Calu3 (cell line): ENCODE results near the gene ADAM11. TPM values are rescaled to one million over a fixed set of nuclear protein-coding genes. Genes with fewer than 3 reads are reported as not detected.
A peak's percentile ranks its signal among the peaks of the same experiment; 100 is the strongest.

ENCODE experiments used
- BruUV-seq: library from RNA; stranded (reverse); fragments of 400-500 nt; replicated peaks from 2 replicates; lab custom pipeline; 2021; lab: Mats Ljungman, UMichigan
- CTCF ChIA-PET: fragments of 300-600 bp; sonication (Branson Sonifier 250); formaldehyde crosslinking; loops from one replicate; lab custom pipeline; 2022; ENCODE audit warnings: antibody characterized with exemption; lab: Charles Lee
- DNase-seq: peaks from one replicate; pipeline ENCODE4 v3.0.0; 2022
- H3K27ac Mint-ChIP-seq: one replicate; pipeline ENCODE4 v1.8.0; 2022; ENCODE audit warnings: mixed read lengths; ENCODE audit not compliant: unreplicated experiment
- H3K27me3 Mint-ChIP-seq: one replicate; pipeline ENCODE4 v1.8.0; 2022; ENCODE audit warnings: mixed read lengths; ENCODE audit not compliant: unreplicated experiment
- H3K36me3 Mint-ChIP-seq: one replicate; pipeline ENCODE4 v1.8.0; 2022; ENCODE audit warnings: mild to moderate bottlenecking, moderate library complexity, mixed read lengths; ENCODE audit not compliant: insufficient read depth, unreplicated experiment
- H3K4me1 Mint-ChIP-seq: one replicate; pipeline ENCODE4 v1.8.0; 2022; ENCODE audit warnings: mild to moderate bottlenecking, low read depth, mixed read lengths; ENCODE audit not compliant: unreplicated experiment
- H3K4me3 Mint-ChIP-seq: one replicate; pipeline ENCODE4 v1.8.0; 2022; ENCODE audit warnings: mild to moderate bottlenecking, low read depth, moderate library complexity, mixed read lengths; ENCODE audit not compliant: unreplicated experiment
- H3K9me3 Mint-ChIP-seq: one replicate; pipeline ENCODE4 v1.8.0; 2022; ENCODE audit warnings: low read depth, mixed read lengths; ENCODE audit not compliant: unreplicated experiment
- intact Hi-C: fragments of 100-400 bp; cut with micrococcal nuclease; formaldehyde crosslinking; loops from one replicate; pipeline ENCODE4 v1.10.0; 2022; ENCODE audit not compliant: unreplicated experiment
- total RNA-seq: library from RNA; stranded (reverse); gene quantifications from 2 replicates; pipeline ENCODE4 v1.2.3, GENCODE V29; 2022
- TF ChIP-seq, protein P1 (sequence below): fragments of 200-600 bp; IDR thresholded peaks from one replicate; pipeline ENCODE4 v1.8.0; 2022; ENCODE audit warnings: antibody characterized with exemption; ENCODE audit not compliant: unreplicated experiment

Gene ADAM11
- total RNA-seq, 1 experiment from 2014 or later: 0.57 TPM

GRCh38 chr17:44733753-44734152 lies 25.0 kb upstream of the ADAM11 start:
- peaks cover 13% of the 10 kb centered on the region for H3K36me3 Mint-ChIP-seq
- TF ChIP-seq, protein P1, sequence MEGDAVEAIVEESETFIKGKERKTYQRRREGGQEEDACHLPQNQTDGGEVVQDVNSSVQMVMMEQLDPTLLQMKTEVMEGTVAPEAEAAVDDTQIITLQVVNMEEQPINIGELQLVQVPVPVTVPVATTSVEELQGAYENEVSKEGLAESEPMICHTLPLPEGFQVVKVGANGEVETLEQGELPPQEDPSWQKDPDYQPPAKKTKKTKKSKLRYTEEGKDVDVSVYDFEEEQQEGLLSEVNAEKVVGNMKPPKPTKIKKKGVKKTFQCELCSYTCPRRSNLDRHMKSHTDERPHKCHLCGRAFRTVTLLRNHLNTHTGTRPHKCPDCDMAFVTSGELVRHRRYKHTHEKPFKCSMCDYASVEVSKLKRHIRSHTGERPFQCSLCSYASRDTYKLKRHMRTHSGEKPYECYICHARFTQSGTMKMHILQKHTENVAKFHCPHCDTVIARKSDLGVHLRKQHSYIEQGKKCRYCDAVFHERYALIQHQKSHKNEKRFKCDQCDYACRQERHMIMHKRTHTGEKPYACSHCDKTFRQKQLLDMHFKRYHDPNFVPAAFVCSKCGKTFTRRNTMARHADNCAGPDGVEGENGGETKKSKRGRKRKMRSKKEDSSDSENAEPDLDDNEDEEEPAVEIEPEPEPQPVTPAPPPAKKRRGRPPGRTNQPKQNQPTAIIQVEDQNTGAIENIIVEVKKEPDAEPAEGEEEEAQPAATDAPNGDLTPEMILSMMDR: no peak
- H3K27ac Mint-ChIP-seq: no peak overlapping the region
- no TSS peak for BruUV-seq
- no peaks in the 10 kb centered on the region for H3K9me3 Mint-ChIP-seq
- H3K27me3 Mint-ChIP-seq: no peaks in the 10 kb centered on the region
- peak; percentile 45 for DNase-seq
- no peaks in the 10 kb centered on the region for H3K4me1 Mint-ChIP-seq
- no peak overlapping the region for H3K4me3 Mint-ChIP-seq
- intact Hi-C loops: no loop called here
- CTCF ChIA-PET: no interaction called here

DNA sequence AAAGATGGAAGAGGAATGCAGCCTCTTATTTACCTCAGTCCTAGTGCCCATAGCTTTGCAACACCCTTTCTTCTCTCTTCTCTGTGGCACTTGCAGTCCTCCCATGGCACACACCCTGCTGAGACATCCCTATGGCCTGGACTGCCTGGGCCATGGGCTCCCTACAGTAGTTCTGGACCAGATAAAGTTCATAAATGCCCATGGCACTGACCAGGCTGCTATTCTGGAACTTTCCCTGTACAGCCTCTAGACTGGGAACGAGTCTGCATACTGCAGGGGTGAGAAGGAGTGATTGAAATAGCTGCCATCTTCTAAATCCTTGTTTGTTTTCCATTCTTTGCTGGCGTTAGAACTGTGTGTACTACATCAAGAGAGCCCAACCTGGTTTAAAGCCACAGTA lies 24.5 kb upstream of the ADAM11 start:
- H3K9me3 Mint-ChIP-seq: no peaks in the 10 kb centered on the region
- no peak overlapping the region for H3K27ac Mint-ChIP-seq
- no peak for DNase-seq
- H3K27me3 Mint-ChIP-seq: no peaks in the 10 kb centered on the region
- peaks cover 13% of the 10 kb centered on the region for H3K36me3 Mint-ChIP-seq
- H3K4me1 Mint-ChIP-seq: no peaks in the 10 kb centered on the region
- no peak overlapping the region for H3K4me3 Mint-ChIP-seq
- TF ChIP-seq, protein P1: no peak
- CTCF ChIA-PET: interaction anchor here (0.6 kb wide), 1 partner anchor 315 kb away, joined by 5 read pairs; no protein-coding TSS in a partner anchor
- BruUV-seq: no TSS peak
- intact Hi-C loops: no loop called here

GRCh38 chr17:44736551-44737240 lies 22.1 kb upstream of the ADAM11 start:
- Mint-ChIP-seq H3K4me3 (no peak overlapping the region), H3K27ac (no peak overlapping the region), H3K27me3 (no peaks in the 10 kb centered on the region), H3K9me3 (no peaks in the 10 kb centered on the region), H3K4me1 (no peaks in the 10 kb centered on the region), H3K36me3 (peaks cover 20% of the 10 kb centered on the region)
- CTCF ChIA-PET: interaction anchor here (0.6 to 1.2 kb wide), 3 partner anchors 16 to 306 kb away, joined by 3 to 4 read pairs (median 4); no protein-coding TSS in a partner anchor
- no TSS peak for BruUV-seq
- TF ChIP-seq, protein P1: no peak
- no peak for DNase-seq
- intact Hi-C loops: no loop called here

DNA sequence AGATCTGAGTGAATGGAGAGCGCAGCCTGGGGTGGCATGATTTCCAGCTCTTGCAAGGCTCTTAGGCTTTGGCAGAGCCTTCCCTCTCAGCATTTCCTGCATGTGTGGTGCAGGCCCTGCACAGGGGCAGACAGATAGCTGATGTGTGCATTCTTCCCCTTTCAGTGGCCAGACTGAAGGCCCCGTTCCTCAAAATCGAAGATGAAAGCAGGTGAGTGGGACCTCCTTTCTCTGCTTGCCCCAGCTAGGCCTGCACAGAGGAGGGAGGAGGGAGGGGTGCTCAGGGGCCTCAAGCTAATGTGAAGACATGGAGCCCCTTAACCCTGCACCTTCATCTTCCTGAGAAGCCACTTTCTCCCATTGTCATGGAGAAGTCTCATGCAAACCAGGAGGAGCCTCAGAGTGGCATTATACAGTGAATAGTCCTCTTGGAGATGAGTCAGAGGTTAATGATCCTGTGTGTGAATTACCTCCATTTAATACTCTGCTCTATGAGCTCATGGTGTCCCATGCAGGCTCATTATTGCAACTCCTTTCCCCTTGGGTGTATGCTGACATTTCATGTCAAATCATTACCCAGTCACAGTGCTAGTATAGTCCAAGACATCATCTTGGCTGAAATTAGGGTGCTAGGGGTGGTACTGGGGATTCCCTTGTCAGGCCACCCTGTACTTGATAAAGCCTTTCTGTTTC lies 20.4 kb upstream of the ADAM11 start:
- CTCF ChIA-PET: interaction anchor here (0.6 kb wide), 2 partner anchors 83 to 892 kb away, joined by 3 to 4 read pairs; no protein-coding TSS in a partner anchor
- TF ChIP-seq, protein P1: no peak

More for the DNA sequence above, 20.4 kb upstream of the ADAM11 start:
- no peak for DNase-seq
- no peaks in the 10 kb centered on the region for H3K4me1 Mint-ChIP-seq
- peaks cover 15% of the 10 kb centered on the region for H3K36me3 Mint-ChIP-seq
- H3K9me3 Mint-ChIP-seq: no peaks in the 10 kb centered on the region
- intact Hi-C loops: no loop called here
- no peaks in the 10 kb centered on the region for H3K27me3 Mint-ChIP-seq
- BruUV-seq: no TSS peak
- no peak overlapping the region for H3K27ac Mint-ChIP-seq
- no peak overlapping the region for H3K4me3 Mint-ChIP-seq
